ENCODE data around the gene CREB3L2.

DNA sequence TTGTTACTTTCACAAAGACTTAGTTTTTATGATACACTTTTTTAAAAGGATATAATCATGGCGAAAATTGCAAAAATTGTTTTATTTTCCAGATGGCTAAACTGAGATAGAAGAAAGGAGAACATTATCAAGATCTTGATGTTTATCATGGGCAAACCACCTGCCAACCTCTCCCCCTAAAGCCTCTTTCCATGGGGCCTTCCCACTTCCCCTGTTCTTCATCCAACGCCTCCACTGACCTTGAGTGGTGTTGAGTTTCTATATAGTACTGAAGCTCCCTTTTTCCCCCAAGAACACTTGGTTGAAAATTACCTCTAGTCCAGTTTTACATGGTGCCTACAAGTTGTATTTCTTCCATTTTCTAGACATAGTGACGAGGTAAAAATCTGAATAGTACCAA, 5.0 kb downstream of the CREB3L2 start:
- TF ChIP-seq, protein P1, sequence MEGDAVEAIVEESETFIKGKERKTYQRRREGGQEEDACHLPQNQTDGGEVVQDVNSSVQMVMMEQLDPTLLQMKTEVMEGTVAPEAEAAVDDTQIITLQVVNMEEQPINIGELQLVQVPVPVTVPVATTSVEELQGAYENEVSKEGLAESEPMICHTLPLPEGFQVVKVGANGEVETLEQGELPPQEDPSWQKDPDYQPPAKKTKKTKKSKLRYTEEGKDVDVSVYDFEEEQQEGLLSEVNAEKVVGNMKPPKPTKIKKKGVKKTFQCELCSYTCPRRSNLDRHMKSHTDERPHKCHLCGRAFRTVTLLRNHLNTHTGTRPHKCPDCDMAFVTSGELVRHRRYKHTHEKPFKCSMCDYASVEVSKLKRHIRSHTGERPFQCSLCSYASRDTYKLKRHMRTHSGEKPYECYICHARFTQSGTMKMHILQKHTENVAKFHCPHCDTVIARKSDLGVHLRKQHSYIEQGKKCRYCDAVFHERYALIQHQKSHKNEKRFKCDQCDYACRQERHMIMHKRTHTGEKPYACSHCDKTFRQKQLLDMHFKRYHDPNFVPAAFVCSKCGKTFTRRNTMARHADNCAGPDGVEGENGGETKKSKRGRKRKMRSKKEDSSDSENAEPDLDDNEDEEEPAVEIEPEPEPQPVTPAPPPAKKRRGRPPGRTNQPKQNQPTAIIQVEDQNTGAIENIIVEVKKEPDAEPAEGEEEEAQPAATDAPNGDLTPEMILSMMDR (IDR thresholded peaks at IDR 0.05; ENCODE audit: insufficient read depth, low read length, poor library complexity, severe bottlenecking): no peak
- TF ChIP-seq EZH2phosphoT487 (conservative IDR thresholded peaks at IDR 0.05; ENCODE audit: low read length): no peak

All from SU-DHL-6 (cell line).